Urothelium cell line (cell line): ENCODE measurements around the gene N4BP3.
A peak's percentile ranks its signal among the peaks of the same experiment; 100 is the strongest.
"Not testable (repeated sequence)": the region's sequence is repeated elsewhere in the genome, so short reads cannot be mapped to it uniquely, and the experiment has no call there.

ENCODE experiments used
- DNase-seq: peaks from one replicate; pipeline ENCODE4 v3.0.0; 2011; ENCODE audit warnings: low spot score, mixed read lengths
- FAIRE-seq: peaks from 2 replicates; lab custom pipeline; 2011; peaks lifted over from hg19 to GRCh38; lab: Jason Lieb, UNC

The N4BP3 gene

DNA sequence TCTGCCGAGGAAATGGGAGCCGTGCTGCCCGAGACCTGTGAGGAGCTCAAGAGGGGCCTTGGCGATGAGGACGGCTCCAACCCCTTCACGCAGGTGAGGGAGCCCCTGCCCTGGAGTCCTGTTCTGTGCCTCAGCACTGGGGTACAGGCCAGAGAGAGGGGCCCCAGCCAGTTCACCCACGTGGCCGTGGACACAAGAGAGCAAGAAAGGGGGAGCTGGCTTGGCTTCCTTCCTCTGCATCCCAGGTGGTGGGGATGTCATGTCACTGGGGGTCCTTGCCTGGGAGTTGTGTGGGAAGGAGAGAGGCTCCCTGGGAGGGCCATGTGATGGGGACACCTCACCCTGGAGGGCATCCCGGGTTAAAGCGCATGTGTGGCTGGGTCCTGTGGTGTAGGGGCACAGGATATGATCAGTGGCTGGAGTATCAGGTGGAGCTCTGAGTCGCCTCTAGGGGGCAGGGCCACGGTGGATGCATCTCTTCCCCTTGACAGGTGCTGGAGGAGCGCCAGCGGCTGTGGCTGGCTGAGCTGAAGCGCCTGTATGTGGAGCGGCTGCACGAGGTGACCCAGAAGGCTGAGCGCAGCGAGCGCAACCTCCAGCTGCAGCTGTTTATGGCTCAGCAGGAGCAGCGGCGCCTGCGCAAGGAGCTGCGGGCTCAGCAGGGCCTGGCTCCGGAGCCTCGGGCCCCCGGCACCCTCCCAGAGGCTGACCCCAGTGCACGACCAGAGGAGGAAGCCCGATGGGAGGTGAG lies 7.5 kb downstream of the N4BP3 start:
- DNase-seq (peak; percentile 65), FAIRE-seq (no peak)

DNA sequence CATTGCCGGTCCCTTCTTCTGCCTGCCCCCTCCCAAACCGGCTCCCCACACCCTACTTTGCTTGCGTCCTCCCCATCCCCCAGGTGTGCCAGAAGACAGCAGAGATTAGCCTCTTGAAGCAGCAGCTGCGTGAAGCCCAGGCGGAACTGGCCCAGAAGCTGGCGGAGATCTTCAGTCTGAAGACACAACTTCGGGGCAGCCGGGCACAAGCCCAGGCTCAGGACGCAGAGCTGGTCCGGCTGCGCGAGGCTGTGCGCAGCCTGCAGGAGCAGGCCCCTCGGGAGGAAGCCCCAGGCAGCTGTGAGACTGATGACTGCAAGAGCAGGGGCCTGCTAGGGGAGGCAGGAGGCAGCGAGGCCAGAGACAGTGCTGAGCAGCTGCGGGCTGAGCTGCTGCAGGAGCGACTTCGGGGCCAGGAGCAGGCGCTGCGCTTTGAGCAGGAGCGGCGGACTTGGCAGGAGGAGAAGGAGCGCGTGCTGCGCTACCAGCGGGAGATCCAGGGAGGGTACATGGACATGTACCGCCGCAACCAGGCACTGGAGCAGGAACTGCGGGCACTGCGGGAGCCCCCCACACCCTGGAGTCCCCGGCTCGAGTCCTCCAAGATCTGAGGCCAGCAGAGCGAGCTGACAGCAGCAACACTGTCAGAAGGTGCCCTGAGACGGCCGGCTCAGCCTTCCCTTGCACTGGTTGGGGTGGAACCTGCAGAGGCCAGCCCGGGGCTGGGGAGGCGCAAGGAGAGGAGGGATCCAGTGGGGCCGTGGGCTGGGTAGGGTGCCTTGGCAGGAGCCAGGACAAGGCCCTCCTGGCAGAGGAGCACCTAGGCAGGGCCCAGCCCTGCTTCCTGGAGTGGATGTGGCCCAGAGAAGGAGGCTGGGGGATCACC lies 8.3 kb downstream of the N4BP3 start:
- FAIRE-seq: no peak
- DNase-seq: no peak

DNA sequence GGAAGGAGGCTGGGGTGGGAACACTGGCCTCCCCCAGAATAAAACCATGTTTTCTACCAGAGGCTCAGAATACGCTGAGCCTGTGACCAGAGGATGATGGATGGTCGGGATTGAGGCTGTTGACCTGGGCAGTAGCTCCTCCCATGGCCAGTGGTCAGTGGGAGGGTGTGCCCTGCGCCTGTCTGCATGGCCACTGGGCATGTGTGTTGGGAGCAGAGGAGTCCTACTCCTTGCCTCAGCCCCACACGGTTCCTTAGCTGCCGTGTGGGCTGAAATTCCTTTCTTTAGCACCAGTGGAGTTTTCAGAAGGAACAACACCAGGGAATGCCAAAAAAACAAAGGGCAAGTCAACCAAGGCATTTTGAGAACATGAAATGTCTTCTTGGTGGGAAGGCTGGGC lies 9.0 kb downstream of the N4BP3 start:
- DNase-seq (no peak), FAIRE-seq (no peak)

DNA sequence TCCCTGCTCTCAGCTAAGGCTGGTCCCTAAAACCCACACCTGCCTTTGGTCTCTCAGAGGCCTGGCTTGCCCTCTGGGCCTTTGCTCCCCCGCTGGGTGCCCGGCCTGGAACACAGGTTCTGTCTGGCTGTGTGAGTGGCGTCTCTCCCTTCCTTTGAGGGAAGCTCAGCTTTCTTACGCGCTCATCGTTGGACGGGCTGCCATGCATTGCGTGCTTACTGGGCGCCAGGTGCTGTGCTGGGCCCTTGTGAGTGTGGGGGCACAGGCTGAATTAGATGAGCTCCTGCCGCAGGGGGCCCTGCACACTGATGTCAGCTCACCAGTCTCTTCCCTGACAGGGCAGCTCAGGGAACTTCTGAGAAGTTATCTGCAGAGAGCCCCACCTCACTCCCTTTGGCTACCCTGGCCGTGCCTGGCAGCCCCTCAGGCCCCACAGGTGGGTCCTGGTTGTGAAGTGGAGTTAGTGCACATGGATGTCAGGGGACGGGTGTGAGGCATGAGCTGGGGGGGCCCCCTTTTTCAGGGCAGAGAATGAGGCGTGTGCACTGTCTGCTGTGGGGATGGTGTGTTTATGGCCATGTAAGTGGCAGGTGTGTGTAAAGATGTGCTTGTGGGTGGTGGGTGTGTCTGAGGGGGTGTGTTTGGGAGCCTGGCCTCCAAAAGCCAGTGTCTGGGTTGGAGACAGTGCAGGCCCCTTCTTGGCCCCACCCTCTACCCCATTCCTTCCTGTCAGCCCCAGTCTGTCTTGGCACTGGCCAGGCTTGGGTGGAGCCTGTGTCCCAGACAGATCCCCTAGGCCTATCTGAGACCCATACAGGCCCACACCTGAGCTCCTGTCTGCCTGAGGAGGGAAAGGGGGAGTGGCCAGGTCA lies 10.0 kb downstream of the N4BP3 start:
- DNase-seq (no peak), FAIRE-seq (no peak)

DNA sequence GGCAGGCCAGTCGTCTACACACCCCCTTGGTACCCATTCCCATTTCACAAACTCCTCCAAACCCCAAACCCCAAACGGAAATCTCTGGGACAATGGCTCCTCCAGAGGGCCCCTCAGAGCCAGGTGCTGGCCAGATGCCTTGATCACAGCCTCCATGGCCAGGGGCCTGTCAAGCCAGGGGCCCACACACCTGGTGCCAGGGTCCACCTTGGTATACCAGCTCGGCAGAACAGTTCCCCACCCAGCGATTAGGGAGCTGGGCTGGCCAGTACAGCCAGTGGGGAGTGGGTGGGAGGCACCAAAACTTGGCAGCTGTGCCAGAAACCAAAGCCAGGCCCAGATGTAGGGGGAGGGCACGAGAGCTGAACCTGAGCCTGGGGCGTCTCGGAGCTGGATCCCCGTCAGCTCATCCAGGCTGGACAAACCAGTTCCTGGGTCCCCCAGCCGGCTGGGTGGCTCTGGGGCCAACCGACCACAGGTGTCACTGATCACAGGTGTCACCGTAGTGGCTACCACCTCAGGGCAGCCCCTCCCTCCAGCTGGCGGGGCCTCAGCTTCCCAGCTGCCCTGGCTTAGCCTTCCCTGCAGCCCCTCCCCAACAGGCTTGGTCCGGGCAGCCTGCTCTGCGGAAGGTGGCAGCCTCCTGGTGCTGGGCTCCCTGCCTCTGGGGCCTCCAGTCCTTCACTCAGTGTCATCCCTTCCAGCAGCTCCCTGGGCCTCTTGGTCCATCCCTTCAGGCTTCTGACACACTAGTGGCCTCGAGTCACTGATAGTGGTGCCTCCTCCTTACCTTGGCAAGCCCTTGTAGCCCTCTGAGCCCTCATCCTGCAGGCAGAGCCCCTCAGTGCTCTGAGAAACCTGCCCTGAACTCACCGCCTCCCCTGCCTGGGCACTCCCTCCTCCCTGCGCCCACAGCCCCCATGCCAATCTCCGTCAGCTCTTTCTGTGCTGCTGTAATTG lies 10.9 kb downstream of the N4BP3 start:
- DNase-seq (no peak), FAIRE-seq (no peak)

DNA sequence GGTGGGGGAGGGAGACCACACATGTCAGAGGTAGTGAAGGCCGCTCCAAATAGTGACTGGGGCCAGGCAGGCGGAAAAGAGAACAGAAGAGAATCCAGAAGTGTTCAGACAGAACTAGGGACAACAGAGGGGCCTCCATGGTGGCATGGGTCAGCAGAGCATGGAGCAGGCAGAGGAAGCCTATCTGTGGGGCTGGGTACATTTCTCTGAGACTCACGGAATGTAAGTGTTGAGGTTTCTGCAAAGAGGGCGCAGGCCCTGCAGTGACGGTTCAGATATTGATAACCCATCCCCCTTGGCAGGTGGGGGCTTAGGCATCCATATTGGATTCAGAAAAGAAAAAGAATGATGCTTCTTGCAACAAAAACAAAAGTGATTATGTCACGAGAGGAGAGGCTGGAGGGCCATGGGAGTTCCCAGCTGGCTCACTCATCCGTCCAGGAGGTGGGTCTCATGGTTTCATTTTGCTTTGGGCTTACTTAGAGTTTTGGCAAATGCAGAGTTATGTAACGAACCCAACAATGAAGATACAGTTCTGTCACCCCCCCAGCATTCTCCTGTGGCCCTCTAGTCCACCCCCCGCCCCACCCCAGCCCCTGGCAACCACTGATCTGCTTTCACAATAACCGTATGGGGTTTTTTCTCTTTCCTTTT lies 12.0 kb downstream of the N4BP3 start:
- DNase-seq (no peak), FAIRE-seq (no peak)

DNA sequence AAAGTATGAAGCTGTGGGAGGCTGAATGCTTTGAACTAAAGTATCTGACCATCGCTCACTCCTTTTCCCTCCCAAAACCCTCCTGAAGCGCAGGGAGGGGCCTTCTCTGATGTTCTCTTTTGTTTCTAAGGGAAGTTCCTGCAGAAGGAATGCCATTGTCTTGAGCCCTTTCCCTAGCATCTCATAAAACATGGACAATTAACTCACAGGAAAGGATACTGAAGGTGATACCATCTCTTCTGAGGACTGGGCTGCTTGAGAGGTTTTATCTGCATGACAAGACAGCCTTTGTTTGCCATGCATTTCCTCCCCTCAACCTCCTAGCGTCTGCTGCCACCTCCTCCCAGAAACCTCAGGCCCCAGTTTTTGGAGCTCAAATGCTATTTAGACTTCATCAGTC lies 13.2 kb downstream of the N4BP3 start:
- DNase-seq (no peak), FAIRE-seq (no peak)

DNA sequence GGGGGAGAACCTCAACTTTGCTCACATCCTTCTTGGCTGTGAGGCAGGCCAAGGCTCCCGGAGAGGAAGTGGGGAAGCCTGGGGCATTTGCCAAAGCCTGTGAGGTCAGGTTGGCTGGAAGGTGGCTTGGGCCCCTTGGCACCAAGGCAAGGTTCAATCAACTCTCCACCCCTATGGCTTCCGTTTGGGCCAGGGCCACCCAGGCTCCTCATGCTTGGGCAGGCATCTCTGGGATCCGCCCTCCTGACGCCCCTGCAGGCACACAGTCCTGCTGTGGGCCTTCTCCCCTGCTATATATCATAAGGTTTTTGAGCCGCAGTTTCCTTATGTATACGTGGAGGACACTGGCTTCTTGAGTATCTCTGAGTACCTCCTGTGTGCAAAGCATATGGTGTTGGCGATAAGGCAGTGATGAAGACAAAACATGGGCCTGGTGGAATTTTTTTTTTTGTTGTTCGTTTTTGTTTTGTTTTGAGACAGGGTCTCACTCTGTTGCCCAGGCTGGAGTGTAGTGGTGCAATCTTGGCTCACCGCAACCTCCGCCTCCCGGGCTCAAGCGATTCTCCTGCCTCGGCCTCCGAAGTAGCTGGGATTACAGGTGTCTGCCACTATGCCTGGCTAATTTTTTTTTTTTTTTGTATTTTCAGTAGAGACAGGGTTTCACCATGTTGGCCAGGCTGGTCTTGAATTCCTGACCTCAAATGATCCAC lies 14.1 kb downstream of the N4BP3 start:
- not testable (repeated sequence) for DNase-seq, FAIRE-seq

DNA sequence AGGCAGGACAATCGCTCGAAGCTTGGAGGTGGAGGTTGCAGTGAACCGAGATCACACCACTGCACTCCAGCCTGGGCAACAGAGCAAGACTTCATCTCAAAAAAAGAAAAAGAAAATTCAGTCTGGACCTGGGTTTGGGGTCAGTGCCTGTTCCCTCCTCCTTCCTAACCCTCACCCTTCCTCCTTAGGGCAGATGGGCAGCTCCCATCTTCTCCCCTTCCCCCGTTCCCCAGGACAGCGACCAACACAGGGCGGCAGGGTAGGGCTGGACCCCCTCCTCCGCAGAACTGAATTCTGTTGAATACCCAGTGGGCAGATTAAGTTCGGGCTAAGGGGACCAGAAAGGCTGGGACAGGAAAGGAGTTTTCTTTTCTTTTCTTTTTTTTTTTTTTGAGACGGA lies 16.0 kb downstream of the N4BP3 start:
- FAIRE-seq (no peak), DNase-seq (no peak)

DNA sequence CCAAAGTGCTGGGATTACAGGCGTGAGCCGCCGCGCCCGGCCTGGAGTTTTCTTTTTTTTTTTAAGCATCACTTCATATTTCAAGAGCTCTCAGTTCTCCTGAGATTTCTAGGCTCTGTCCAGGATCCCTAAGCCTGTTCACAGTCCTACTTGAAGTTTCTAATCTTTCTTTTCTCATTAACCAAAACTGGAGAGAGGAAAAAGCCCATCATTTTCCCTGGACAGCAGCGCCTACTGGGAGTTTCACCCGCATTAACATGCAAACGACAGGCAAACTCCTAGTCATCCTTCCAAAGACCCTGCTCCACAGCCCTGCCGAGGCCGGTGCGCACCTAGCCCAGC lies 16.9 kb downstream of the N4BP3 start:
- not testable (repeated sequence) for FAIRE-seq, DNase-seq

DNA sequence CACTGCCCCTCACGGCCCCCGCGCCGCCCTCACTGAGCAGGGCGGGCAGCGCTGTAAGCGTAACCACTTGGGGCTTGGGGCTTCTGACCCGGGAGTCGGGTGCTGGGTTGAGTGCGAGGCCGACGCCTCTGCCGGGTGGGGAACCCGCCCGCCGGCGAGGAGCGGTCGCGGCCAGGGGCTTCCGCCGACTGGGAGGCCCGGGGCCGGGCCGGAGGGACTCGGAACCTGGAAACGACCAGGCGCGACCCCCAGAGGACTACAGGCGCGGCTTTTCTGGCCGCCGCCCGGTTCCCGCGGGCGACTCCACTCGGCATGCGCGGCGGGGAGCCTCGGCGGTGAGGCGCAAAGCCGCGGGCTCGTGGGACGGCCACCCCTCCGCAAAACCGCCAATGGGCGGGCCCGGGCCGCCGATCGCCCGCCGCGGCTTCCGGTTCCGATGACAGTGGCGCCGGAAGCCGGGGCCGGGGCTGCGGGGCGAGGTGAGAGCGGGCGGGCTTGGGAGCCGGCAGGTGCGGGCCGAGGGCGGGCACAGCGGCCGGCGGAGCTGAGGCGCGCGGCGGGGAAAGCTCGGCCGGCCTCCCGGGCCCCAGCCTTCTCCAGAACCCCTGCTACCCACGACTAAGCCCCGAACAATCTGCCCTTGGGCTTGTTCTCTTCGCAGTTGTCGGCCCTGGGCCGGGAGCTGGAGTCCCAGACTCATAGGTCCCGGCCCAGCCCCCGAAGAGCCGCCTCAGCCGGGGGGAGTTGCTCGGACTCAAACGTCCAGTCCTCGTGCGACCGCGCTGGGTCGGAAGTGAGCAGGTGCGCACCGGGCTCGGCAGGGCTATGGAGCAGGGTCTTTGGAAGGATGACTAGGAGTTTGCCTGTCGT lies 17.5 kb downstream of the N4BP3 start, which contains the start of gene RMND5B:
TSS of gene RMND5B (plus strand) at position 439 of the 870 bp plus-strand sequence. CDS start 7,106 bp downstream, outside the sequence.
- DNase-seq (peak; percentile 92), FAIRE-seq (no peak)

DNA sequence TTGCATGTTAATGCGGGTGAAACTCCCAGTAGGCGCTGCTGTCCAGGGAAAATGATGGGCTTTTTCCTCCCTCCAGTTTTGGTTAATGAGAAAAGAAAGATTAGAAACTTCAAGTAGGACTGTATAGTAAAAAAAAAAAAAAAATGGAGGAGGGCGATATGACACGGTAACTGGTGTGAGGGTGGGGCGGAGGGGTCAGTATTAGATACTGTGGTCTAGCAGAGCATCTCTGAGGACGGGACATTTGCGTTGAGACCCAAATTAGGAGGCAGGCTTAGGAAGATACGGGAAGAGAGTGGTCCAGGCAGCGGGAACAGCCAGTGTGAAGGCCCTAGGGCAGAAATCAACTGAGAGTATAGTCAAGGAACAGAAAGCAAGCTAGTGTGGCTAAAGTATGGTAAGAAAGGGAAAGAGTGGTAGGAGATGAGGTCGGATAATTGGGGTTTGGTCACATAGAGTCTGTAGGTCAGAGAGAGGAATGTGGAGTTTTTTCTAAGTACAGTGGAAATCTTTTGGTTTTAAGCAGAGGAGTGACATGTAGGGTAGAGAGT lies 18.2 kb downstream of the N4BP3 start:
- DNase-seq (no peak), FAIRE-seq (no peak)

DNA sequence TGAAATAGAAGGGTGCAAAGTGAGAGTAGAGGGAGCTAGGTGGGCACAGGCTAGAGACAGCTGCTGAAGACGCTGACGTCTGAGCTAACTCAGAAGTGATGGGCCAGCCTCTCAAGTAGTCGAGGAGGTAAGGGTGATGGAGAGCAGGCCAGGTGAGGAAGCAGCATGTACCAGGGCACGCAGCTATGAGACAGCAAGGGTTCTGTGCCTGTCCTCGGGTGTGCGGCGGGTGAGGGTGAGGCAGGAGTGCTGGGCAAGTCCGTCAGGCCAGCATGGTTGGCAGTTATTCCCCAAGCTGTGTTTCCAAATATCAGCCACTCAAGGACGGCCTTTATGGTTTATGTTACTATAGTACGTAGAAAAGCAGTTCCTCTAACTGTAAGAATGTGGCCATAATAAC lies 23.7 kb downstream of the N4BP3 start:
- no peak for FAIRE-seq
- DNase-seq: no peak

DNA sequence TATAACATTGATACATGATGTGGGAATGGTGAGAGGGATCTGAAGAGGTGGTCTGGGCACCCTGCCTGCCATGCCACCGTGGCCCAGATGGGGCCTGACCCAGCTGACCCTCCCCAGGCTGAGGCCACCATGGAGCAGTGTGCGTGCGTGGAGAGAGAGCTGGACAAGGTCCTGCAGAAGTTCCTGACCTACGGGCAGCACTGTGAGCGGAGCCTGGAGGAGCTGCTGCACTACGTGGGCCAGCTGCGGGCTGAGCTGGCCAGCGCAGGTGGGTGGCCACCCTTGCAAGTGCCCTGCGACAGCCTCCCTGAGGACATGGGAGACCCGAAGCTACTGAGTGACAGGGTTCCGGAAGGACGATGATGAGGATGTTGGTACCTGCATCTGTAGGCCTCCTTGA lies 24.7 kb downstream of the N4BP3 start:
- no peak for FAIRE-seq
- DNase-seq: no peak

DNA sequence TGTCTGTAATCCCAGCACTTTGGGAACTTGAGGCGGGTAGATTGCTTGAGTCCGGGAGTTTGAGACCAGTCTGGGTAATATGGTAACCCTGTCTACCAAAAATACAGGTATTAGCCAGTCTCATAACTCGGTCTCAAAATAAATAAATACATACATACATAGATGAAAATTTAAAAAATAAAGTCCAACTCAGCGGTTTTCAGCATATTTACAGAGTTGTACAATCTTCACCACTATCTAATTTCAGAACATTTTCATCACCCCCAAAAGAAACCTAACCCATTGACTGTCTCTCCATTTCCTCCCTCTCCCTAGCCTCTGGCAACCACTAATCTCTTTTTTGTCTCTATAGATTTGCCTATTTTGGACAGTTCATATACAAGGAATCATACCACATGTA lies 28.2 kb downstream of the N4BP3 start:
- DNase-seq (no peak), FAIRE-seq (no peak)

DNA sequence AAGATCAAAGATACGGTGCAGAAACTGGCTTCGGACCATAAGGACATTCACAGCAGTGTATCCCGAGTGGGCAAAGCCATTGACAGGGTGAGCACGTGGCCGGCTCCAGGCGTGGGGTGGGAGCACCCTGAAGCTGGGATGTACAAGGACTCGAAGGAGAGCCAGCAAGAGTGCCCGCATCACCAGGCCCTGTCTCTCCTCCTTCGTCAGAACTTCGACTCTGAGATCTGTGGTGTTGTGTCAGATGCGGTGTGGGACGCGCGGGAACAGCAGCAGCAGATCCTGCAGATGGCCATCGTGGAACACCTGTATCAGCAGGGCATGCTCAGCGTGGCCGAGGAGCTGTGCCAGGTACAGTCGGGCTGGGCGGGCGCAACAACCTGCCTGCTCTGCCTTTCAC lies 29.3 kb downstream of the N4BP3 start:
- DNase-seq (no peak), FAIRE-seq (no peak)

DNA sequence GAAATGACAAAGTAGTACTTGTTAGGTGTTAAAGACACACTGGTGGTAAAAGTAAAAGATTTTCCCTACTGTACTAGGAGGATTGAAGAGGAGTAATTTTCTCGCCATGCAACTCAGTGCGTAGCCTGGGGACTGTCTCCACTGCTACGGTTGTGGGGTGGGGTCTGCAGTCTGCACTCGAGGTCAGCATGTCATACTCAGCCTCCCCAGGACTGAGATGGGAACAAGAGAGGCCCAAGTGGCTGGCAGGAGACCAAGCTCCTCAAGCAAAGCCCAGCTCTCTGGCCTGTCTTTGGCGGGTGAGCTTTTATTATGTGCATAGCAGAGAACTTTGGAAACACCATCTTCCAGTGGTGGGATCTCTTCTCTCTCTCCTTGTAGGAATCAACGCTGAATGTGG lies 29.9 kb downstream of the N4BP3 start:
- DNase-seq (no peak), FAIRE-seq (no peak)

DNA sequence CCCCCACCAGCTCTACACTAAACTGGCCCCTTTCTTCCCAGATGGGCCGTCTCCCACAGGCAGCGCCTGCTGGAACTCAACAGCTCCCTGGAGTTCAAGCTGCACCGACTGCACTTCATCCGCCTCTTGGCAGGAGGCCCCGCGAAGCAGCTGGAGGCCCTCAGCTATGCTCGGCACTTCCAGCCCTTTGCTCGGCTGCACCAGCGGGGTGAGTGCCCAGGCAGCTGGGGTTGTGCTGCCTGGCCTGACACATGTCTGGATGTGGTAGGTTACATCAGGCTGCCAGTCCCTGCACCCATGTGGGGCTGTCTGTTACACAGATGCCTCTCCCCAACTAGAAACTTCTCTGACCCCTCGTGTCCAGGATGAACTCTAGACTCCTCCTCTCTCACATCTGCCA lies 30.6 kb downstream of the N4BP3 start:
- DNase-seq: no peak
- FAIRE-seq: no peak
